ENCODE measurements around the gene SLC39A11. TPM values are rescaled to one million over a fixed set of nuclear protein-coding genes. Genes with fewer than 3 reads are reported as not detected.
"Not testable (repeated sequence)": the region's sequence is repeated elsewhere in the genome, so short reads cannot be mapped to it uniquely, and the experiment has no call there.

SLC39A11 gene
- total RNA-seq, 2 donors from 2014 or later: 23.3 to 32.5 TPM

DNA sequence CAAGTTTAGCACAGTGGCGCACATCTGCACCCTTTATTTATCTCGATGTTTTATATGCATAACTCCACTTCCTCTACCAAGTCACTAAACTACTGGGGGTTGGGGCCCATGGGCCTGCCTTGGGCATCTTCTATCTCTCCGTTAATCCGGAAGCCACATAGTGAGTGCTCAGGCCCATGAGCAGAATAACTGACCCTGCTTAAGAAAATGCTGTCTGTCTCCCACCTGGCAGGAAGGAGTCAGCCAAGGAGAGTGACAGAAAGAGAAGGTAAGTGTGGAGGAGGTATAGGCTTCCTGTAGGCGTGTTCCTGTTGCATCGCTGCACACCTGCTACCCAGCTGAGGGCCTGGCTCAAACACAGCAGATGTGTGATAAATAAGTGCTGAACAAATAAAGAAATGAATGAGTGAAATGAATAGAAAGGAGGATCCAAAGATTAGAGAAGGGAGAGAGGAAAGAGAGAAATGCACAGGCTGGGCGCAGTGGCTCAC is 320.1 kb downstream of the SLC39A11 start:
- no peaks in the 10 kb centered on the region for H3K9me3 ChIP-seq (ENCODE audit: control insufficient read depth, low read length, poor library complexity, severe bottlenecking)
- peaks cover 11% of the 10 kb centered on the region for H3K36me3 Mint-ChIP-seq (ENCODE audit: low read depth)
- no peak for DNase-seq
- no peak overlapping the region for H3K4me3 Mint-ChIP-seq
- H3K27me3 Mint-ChIP-seq: no peaks in the 10 kb centered on the region
- H3K4me1 Mint-ChIP-seq: no peaks in the 10 kb centered on the region
- no peak overlapping the region for H3K27ac Mint-ChIP-seq
- no peak for ATAC-seq

DNA sequence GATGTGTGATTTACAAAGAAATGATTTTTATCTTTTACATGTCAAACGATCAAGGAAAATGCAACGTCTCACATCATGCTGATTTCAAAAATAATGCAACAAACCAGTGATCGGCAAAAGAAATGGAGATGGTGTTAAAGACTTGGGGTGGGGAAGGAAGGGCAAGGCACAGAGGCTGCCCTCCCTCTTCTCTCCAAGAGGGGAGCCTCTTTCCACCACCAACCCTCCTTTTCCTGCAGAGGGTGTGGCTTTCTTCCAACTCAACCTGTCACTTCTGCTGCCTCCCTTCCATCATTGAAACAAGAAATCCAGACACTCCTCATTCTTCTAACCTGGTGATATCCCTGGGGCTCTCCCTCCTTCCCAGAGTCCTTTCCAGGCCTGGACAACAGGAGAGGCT is 320.8 kb downstream of the SLC39A11 start:
- H3K27me3 Mint-ChIP-seq: no peaks in the 10 kb centered on the region
- DNase-seq: no peak

GRCh38 chr17:72766761-72767356 is 325.6 kb downstream of the SLC39A11 start:
- no peaks in the 10 kb centered on the region for H3K9me3 ChIP-seq (ENCODE audit: control insufficient read depth, low read length, poor library complexity, severe bottlenecking)
- Mint-ChIP-seq H3K36me3 (ENCODE audit: low read depth) (peaks cover 6% of the 10 kb centered on the region), H3K27me3 (no peaks in the 10 kb centered on the region), H3K4me3 (no peak overlapping the region), H3K4me1 (peaks cover 8% of the 10 kb centered on the region), H3K27ac (no peak overlapping the region)
- no peak for DNase-seq
- no peak for ATAC-seq

More for the DNA sequence above, 320.8 kb downstream of the SLC39A11 start:
- peaks cover 14% of the 10 kb centered on the region for H3K36me3 Mint-ChIP-seq (ENCODE audit: low read depth)
- ATAC-seq: no peak
- H3K4me3 Mint-ChIP-seq: no peak overlapping the region
- H3K4me1 Mint-ChIP-seq: peaks cover 4% of the 10 kb centered on the region
- H3K27ac Mint-ChIP-seq: no peak overlapping the region
- no peaks in the 10 kb centered on the region for H3K9me3 ChIP-seq (ENCODE audit: control insufficient read depth, low read length, poor library complexity, severe bottlenecking)

DNA sequence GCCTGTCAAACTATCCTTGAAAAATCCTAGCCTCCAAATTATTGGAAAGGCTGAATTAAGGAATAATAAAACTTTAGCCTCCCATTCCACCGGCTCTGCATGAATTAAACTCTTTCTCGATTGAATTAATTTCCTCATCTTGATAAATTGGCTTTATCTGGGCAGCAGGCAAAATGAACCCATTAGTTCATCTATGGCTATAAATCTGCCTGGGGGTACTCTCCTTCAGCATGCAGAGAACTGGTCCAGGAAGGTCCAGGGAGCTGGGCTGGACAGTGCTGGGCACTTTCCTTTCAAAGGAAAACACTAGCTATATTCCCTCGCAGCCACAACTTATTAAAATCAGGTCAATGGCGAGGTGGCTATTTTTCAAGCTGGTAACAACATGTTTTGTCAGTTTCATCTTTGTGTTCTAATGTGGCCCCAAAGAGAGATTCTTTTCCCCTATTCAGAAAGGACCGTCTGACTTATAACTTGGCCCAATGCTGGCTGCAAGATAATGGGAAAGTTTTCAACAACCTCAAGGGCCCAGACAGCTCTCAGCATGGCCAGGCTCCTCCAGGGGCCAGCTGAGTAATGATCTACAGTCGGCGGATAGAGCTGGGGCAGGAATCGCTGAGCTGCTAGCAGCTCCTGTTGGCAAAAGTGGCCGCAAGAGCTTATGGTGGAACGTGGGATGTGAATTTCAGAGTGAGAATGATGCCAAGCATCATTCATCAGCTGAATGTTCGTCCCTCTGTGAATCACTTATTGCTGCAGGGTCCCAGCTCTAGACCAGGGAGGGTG is 326.9 kb downstream of the SLC39A11 start:
- no peaks in the 10 kb centered on the region for H3K27me3 Mint-ChIP-seq

GRCh38 chr17:72764632-72765041 is 327.9 kb downstream of the SLC39A11 start:
- no peaks in the 10 kb centered on the region for H3K27me3 Mint-ChIP-seq
- peaks cover 3% of the 10 kb centered on the region for H3K36me3 Mint-ChIP-seq (ENCODE audit: low read depth)
- H3K4me1 Mint-ChIP-seq: peaks cover 8% of the 10 kb centered on the region
- H3K9me3 ChIP-seq (ENCODE audit: control insufficient read depth, low read length, poor library complexity, severe bottlenecking): no peaks in the 10 kb centered on the region
- no peak overlapping the region for H3K4me3 Mint-ChIP-seq
- H3K27ac Mint-ChIP-seq: no peak overlapping the region
- no peak for ATAC-seq
- DNase-seq: no peak

More for the DNA sequence above, 326.9 kb downstream of the SLC39A11 start:
- peaks cover 5% of the 10 kb centered on the region for H3K36me3 Mint-ChIP-seq (ENCODE audit: low read depth)
- DNase-seq (no peak), ATAC-seq (no peak)
- peaks cover 8% of the 10 kb centered on the region for H3K4me1 Mint-ChIP-seq
- no peaks in the 10 kb centered on the region for H3K9me3 ChIP-seq (ENCODE audit: control insufficient read depth, low read length, poor library complexity, severe bottlenecking)
- H3K4me3 Mint-ChIP-seq: no peak overlapping the region
- H3K27ac Mint-ChIP-seq: no peak overlapping the region

- Mint-ChIP-seq H3K27ac (no peak overlapping the region), H3K36me3 (ENCODE audit: low read depth) (peaks cover 3% of the 10 kb centered on the region), H3K4me1 (peaks cover 8% of the 10 kb centered on the region), H3K4me3 (no peak overlapping the region), H3K27me3 (no peaks in the 10 kb centered on the region)
- no peak for ATAC-seq
- no peaks in the 10 kb centered on the region for H3K9me3 ChIP-seq (ENCODE audit: control insufficient read depth, low read length, poor library complexity, severe bottlenecking)
- DNase-seq: no peak
These were observed 328.5 kb downstream of the SLC39A11 start for GRCh38 chr17:72763981-72764380.

DNA sequence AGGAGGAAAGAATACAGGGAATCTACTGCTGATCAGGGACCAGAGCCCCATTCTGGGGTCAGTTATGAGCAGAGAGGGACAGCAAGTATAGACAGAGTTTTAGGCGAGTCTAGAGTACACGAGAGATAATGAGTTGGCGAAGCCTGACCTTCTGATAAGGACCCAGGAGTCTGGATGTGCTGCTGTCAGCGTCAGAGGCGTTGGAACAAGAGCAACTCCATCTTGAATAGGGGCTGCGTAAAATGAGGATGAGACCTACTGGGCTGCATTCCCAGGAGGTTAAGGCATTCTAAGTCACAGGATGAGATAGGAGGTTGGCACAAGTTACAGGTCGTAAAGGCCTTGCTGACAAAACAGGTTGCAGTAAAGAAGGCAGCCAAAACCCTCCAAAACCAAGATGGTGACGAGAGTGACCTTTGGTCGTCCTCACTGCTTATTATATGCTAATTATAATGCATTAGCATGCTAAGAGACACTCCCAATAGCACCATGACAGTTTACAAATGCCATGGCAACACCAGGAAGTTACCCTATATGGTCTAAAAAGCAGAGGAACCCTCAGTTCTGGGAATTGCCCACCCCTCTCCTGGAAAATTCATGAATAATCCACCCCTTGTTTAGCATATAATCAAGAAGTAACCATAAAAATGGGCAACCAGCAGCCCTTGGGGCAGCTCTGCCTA is 330.5 kb downstream of the SLC39A11 start:
- ATAC-seq; H3K4me3 Mint-ChIP-seq; H3K4me1 Mint-ChIP-seq; DNase-seq; H3K36me3 Mint-ChIP-seq (ENCODE audit: low read depth); H3K27ac Mint-ChIP-seq; H3K9me3 ChIP-seq (ENCODE audit: control insufficient read depth, low read length, poor library complexity, severe bottlenecking); H3K27me3 Mint-ChIP-seq: not testable (repeated sequence)

DNA sequence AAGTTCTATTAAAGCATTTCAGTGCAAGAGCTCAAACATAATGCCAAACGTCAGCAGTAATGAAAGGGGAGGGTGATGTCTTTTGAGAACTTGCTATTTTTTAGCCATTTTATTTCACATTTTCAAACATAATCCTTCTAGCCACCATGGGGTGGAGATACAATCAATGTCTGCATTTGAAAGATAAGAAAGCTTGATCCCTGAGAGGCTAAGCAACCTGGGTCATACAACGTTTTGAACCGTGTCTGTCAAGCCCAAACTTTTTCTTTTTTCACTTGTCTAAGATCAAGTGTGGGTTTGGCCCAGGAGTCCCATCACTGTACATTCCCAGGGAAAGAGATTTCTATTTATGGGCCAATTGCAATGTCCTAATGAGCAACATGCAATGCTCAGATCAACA is 331.1 kb downstream of the SLC39A11 start:
- ATAC-seq: no peak
- H3K27me3 Mint-ChIP-seq: no peaks in the 10 kb centered on the region
- peaks cover 1% of the 10 kb centered on the region for H3K4me1 Mint-ChIP-seq
- H3K4me3 Mint-ChIP-seq: no peak overlapping the region
- peaks cover 3% of the 10 kb centered on the region for H3K36me3 Mint-ChIP-seq (ENCODE audit: low read depth)
- no peak for DNase-seq
- no peak overlapping the region for H3K27ac Mint-ChIP-seq
- no peaks in the 10 kb centered on the region for H3K9me3 ChIP-seq (ENCODE audit: control insufficient read depth, low read length, poor library complexity, severe bottlenecking)

GRCh38 chr17:72760368-72760767 is 332.1 kb downstream of the SLC39A11 start:
- Mint-ChIP-seq H3K4me3 (no peak overlapping the region), H3K36me3 (ENCODE audit: low read depth) (peaks cover 3% of the 10 kb centered on the region), H3K27me3 (no peaks in the 10 kb centered on the region), H3K4me1 (no peaks in the 10 kb centered on the region), H3K27ac (no peak overlapping the region)
- no peak for ATAC-seq
- DNase-seq: no peak
- H3K9me3 ChIP-seq (ENCODE audit: control insufficient read depth, low read length, poor library complexity, severe bottlenecking): no peaks in the 10 kb centered on the region

GRCh38 chr17:72759301-72759700 is 333.2 kb downstream of the SLC39A11 start:
- Mint-ChIP-seq H3K36me3 (ENCODE audit: low read depth) (peaks cover 7% of the 10 kb centered on the region), H3K4me3 (no peak overlapping the region), H3K4me1 (no peaks in the 10 kb centered on the region), H3K27ac (no peak overlapping the region), H3K27me3 (no peaks in the 10 kb centered on the region)
- DNase-seq (no peak), ATAC-seq (no peak)
- H3K9me3 ChIP-seq (ENCODE audit: control insufficient read depth, low read length, poor library complexity, severe bottlenecking): no peaks in the 10 kb centered on the region

- H3K9me3 ChIP-seq (ENCODE audit: control insufficient read depth, low read length, poor library complexity, severe bottlenecking): no peaks in the 10 kb centered on the region
- Mint-ChIP-seq H3K4me3 (no peak overlapping the region), H3K27ac (no peak overlapping the region), H3K4me1 (no peaks in the 10 kb centered on the region), H3K36me3 (ENCODE audit: low read depth) (peaks cover 7% of the 10 kb centered on the region), H3K27me3 (no peaks in the 10 kb centered on the region)
- ATAC-seq: no peak
- DNase-seq: no peak
These were observed 336.2 kb downstream of the SLC39A11 start for GRCh38 chr17:72756256-72756655.

- H3K36me3 Mint-ChIP-seq (ENCODE audit: low read depth): peaks cover 7% of the 10 kb centered on the region
- no peak overlapping the region for H3K4me3 Mint-ChIP-seq
- DNase-seq (no peak), ATAC-seq (no peak)
- no peak overlapping the region for H3K27ac Mint-ChIP-seq
- H3K27me3 Mint-ChIP-seq: no peaks in the 10 kb centered on the region
- no peaks in the 10 kb centered on the region for H3K9me3 ChIP-seq (ENCODE audit: control insufficient read depth, low read length, poor library complexity, severe bottlenecking)
- no peaks in the 10 kb centered on the region for H3K4me1 Mint-ChIP-seq
These were observed 338.0 kb downstream of the SLC39A11 start for GRCh38 chr17:72754513-72754912.

GRCh38 chr17:72751746-72752145 is 340.7 kb downstream of the SLC39A11 start:
- no peak overlapping the region for H3K4me3 Mint-ChIP-seq
- H3K27ac Mint-ChIP-seq: no peak overlapping the region
- H3K36me3 Mint-ChIP-seq (ENCODE audit: low read depth): peaks cover 4% of the 10 kb centered on the region
- H3K9me3 ChIP-seq (ENCODE audit: control insufficient read depth, low read length, poor library complexity, severe bottlenecking): no peaks in the 10 kb centered on the region
- no peaks in the 10 kb centered on the region for H3K27me3 Mint-ChIP-seq
- ATAC-seq: no peak
- DNase-seq: no peak
- no peaks in the 10 kb centered on the region for H3K4me1 Mint-ChIP-seq
